Activated CD4-positive, alpha-beta T cell treated with anti-CD3 and anti-CD28 coated beads for 1 hour (primary cell): ENCODE data around the gene PPM1J.
"Not testable (repeated sequence)": the region's sequence is repeated elsewhere in the genome, so short reads cannot be mapped to it uniquely, and the experiment has no call there.

Experiments used
- DNase-seq: peaks from one replicate; pipeline ENCODE4 v3.0.0-alpha.2; 2020

Gene PPM1J

GRCh38 chr1:112721294-112721693 is 6.2 kb upstream of the PPM1J start:
- DNase-seq = not testable (repeated sequence)

GRCh38 chr1:112720800-112721199 is 5.7 kb upstream of the PPM1J start:
- DNase-seq = no peak

GRCh38 chr1:112719706-112720105 is 4.6 kb upstream of the PPM1J start:
- no peak for DNase-seq

- peak; percentile 58 for DNase-seq
Measured at GRCh38 chr1:112718691-112719418, 3.7 kb upstream of the PPM1J start.

- no peak for DNase-seq
Measured at GRCh38 chr1:112717263-112717873, 2.2 kb upstream of the PPM1J start.

- peak; percentile 65 for DNase-seq
Measured at GRCh38 chr1:112716133-112716720, 1.1 kb upstream of the PPM1J start.

DNA sequence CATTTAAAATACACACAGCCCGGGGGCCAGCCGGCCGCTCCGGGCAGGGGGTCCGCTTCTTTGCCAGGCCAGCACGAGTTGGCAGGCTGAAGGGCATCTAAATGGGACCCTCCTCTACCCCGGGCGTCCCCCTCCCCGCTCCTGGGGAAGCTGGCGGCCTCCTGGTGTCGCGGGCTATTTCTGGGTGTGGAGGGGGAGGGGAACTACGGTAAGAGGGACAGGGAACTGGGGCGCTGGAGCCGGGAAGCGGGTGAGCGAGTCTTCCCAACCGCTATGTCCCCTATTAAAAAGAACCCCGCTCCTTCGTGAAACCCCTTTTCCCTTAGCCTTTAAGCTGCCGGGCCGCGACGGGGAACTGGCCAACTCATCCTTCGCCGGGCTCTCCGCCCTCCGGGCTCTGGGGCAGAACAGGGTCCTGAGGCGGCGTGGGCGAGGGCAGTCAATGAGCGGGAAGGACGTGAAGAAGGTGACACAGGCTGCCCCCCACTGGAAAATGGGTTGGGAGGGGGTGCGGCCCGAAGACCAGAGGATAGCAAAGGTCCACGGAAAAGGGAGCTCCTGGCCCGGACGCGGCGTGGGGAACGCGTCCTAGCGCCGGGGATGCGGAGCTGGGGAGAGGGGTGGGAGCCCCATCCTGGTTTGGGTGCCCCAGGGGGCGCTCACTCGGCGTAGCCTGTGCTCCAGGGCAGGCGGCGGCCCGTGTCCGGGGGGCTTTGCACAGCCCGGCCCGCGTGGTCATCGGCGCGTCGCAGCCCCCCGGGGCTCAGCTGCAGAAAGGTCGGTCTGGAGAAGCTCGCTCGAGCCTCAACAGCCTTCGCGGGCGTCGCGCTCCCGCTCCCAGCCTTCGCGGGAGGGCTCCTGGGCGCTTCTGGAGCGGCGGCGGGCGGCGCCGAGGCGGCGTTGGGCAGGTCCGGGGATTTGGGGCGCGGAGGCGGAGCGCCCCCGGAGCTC is 544 bp downstream of the PPM1J start:
- DNase-seq = no peak

DNA sequence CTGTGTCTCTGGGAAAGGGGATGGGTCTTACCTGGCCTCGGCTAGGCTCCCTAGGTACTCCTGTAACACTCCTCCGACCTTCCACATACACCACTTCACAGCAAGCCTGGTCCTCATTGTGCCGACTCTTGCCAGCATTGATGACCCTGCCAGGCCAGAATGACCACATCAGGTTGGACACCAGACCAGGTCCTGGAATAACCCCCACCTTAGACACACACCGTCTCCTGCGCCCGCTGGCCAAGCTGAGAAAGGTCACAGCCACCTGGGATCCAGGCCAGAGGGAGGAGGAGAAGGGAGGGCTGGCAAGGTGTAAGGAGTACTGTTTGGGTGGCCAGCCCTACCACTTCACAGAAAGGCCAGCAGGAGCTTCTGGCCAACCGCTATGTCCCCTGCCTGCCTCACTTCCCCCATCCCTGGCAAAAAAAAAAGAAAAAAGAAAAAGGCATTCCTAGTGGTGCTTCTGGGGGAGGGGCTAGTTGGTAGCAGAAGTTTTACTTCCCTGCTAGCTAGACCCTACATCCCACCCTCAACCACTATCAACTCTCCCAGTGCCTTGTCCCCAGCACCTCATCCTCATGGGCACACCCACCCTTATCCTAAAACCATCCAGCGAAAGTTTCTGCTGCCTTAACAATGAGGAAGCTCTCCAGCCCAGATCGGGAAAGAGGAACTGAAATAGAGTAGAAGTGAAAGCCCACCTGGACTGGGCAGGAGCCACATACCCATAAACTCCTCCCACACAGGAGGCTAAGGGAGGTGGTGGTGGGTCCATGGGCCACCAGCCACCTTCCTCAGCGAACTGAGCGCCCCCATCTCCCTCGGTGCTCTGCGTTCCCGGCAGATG is 1.4 kb downstream of the PPM1J start:
- no peak for DNase-seq

GRCh38 chr1:112712701-112713128 is 2.4 kb downstream of the PPM1J start:
- no peak for DNase-seq

- no peak for DNase-seq
Measured at GRCh38 chr1:112712191-112712590, 2.9 kb downstream of the PPM1J start.

DNA sequence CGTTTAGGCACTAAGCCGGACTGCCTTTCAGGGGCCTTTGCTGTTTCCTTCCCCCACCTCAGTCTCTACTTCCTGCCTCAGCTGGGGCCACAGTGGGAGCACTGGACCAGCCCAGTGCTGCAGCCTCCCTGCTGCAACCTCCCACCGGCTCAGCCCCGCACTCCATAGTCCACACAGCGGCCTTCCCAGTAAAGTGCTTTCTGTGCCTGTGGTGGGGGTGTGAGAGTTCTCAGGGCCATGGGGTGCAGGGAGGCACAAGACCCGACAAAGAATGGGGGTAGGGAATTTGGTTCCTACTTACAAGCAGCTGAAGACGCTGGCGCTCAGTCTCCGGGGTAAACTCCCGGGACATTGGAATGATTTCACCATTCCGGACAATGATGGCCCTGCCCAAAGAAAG is 3.5 kb downstream of the PPM1J start:
- DNase-seq = no peak

DNA sequence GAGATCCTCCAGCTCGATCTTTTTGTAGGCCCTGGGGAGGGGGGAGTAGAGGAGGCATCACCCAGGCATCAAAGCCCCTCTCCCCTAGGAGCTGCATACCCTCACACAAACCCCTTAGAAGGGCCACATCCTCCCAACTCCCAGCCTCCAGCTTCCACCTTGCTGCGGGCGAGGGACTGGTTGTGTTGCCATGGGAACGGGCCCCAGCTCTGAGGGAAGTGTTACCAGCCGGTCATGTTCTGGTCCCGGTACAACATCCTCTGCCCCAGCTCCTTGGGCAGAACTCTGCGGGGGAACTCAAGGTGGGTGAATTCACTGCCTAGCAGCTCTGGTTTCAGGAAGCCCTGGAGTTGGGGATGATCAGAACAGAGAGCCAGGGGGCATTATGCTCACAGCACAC is 4.1 kb downstream of the PPM1J start:
- no peak for DNase-seq

- no peak for DNase-seq
Measured at GRCh38 chr1:112710586-112710985, 4.5 kb downstream of the PPM1J start.

DNA sequence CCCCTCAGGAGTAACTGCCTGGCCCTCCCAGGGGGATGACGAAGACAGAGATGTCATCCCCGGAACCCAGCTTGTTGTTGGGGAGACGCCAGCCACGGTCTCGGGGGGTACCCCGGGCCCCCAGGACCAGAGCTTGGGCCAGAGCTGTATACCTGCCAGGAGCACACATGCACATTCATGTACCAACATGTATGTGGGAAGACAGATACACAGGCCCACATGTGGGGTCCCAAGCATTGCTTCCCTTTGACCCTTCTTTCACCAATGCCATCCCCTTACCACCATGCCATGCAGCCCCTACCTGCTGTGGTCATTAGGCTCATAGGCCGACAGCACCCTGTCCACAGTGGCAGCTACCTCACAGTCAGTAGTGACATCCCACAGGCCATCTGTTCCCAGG is 5.0 kb downstream of the PPM1J start:
- no peak for DNase-seq

DNA sequence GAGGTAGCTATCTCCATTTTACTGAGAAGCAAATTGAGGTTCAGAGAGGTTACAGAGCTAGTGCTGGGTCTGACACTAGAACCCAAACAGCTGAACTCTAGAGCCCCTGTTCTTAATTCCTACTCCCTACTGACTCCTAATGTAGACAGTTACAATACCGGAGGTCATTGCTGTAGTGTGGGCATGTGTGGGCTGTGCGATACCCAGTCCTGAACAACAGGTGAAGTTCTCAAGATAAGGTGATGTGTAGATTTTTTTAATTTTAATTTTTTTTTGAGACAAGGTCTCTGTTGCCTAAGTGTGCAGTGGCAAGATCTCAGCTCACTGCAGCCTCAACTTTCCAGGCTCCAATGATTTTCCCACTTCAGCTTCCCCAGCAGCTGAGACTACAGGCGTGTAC is 6.6 kb downstream of the PPM1J start:
- no peak for DNase-seq

GRCh38 chr1:112708002-112708448 is 7.1 kb downstream of the PPM1J start:
- no peak for DNase-seq

DNA sequence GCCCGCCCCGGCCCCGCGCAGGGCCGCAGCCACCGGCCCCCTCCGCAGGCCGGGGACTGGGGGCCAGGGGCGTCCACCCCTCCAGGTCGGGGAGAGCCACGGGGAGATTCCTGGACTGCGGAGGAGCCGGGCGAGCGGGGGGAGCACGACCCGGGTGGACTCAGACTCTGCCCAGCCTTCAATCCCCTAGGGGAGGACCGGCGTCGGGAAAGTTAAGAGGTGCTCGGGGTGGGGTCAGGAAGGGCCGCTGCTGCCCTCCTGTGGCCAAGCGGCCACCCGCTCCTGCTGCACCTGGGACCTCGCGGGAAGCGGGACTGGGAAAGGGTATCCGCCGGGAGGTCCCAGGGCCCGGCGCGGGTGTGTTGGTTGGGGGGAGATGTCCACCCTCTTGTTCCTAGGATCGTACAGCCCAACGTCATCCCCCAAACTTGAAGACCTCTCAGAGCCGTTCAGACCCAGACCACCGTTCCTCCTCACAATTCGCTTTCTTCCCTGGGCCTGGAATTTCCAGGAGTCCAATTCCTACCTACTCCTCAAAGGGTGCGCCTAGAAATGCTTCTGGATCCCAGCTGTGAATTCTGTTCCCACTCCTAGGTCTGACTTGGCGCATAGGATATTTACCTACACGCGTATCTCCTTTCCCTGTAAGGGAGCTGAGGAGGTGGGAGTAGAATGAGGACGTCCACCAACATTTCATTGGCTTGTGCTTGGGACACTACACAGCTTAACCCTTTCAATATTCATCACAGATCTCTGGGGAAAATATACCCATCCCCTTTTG is 7.7 kb downstream of the PPM1J start:
- peak; percentile 46 for DNase-seq

GRCh38 chr1:112706505-112707220 is 8.5 kb downstream of the PPM1J start, which contains the start of gene RHOC:
RHOC (minus strand) TSS chr1:112707127; CDS start chr1:112703799, 3,328 bp downstream.
- no peak for DNase-seq

DNA sequence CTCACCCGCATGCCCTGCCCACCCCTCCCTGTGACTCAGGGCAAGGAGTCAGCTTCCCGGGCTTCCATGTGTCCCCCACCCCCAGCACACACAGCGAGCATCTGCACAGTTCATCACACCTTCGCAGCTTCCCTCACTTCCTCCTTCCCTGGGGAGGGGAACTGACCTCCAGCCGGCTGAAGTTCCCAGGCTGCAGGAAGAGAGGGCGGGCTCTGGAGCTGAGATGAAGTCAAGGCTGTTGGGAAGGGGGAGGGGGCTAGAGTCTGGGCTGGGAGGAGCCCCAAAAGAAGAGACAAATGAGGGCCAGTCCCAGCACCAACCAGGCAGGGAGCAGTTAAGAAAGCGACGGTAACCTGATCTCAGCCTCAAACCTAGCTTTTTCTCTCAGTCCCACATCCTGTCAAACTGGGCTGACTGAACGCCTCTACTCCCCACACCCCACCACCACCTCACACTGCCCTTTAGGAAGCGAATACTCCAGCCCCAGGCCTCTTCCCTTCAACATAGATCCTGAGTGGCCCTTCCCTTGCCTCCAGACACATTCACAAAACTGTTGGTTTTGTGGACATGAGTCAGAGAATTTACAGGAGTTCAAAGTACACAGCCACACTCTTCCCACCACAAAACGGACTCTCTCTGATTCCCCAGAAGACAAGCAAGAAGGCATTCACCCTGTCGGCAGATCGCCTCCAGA is 10.1 kb downstream of the PPM1J start:
- no peak for DNase-seq

DNA sequence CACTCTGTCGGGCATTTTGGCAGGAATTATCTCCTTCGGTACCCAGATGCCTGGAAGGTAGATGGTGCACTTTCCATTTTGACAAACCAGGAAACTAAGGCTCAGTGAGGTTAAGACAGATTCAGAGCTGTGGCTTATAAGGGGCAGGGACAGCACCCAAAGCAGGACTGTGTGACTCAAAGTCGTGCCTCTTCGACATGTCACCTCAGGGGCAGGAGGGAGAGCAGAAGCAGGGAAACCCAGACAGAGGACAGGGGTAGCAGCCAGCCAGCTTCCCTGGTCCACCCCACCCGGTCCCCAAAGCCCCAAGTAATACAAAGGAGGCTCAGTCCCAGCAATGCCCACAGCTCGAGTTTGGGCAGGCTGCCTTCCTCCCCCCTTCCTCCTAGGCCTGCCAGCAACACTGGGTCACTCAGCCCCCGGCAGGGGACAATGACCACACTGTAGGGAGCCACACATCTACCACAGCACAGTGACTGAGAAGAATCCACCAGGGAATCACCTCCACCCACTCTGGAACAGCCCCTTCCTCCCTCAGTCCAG is 10.7 kb downstream of the PPM1J start:
- DNase-seq = no peak
